AG04449 (cell line): ENCODE data around the gene IL11.

Experiments
- CTCF ChIA-PET: fragments of 350-600 bp; formaldehyde crosslinking; extraction: SDS; loops from one replicate; lab custom pipeline; 2021; ENCODE audit warnings: antibody characterized with exemption; lab: Yijun Ruan, JAX
- POLR2A ChIA-PET: fragments of 400-600, 350-600 bp; formaldehyde crosslinking; extraction: SDS; loops from one replicate; lab custom pipeline; 2020; ENCODE audit warnings: antibody characterized with exemption, inconsistent platforms; lab: Yijun Ruan, JAX
- DNase-seq: peaks from one replicate; pipeline ENCODE4 v3.0.0-alpha.2; 2010; ENCODE audit warnings: low read depth, low spot score
- H3K4me3 ChIP-seq: 2 replicates; pipeline ENCODE4 v1.5.1; 2011; ENCODE audit warnings: low read depth, mild to moderate bottlenecking, control low read depth, low read length
- TF ChIP-seq, protein P1 (sequence below): IDR thresholded peaks from one replicate; pipeline ENCODE4 v1.5.1; 2011; ENCODE audit warnings: mild to moderate bottlenecking, moderate library complexity, low read length, control low read depth, inconsistent platforms; ENCODE audit not compliant: insufficient read depth; ENCODE audit errors: missing control alignments

Gene IL11

DNA sequence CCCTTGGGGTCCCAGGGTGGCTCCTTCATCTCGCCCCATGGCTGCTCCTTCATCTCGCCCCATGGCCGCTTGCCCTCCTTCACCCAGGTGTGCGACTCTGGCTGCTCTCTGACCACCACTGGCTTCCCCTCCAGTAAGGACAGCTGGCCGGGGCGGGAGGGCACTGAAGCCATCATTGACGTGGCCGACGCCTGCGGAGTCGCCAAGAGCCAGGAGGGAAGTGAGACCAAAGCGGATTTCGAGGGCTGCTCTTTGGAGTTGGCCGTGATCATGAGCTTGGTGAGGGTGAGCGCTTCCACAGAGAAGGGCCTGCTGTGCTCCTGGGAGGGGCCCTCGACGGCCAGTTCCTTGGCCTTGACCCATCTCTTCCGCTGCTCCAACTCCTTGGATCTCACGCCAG lies 11.8 kb downstream of the IL11 start:
- no peak for DNase-seq
- H3K4me3 ChIP-seq: no peak overlapping the region
- POLR2A ChIA-PET: interaction anchor here (1.6 kb wide), 1 partner anchor 12 kb away, joined by 3 read pairs; the partner anchor contains the start of gene IL11
- CTCF ChIA-PET: interaction anchor here (0.6 kb wide), 1 partner anchor 56 kb away, joined by 3 read pairs; no protein-coding TSS in a partner anchor
- TF ChIP-seq, protein P1, sequence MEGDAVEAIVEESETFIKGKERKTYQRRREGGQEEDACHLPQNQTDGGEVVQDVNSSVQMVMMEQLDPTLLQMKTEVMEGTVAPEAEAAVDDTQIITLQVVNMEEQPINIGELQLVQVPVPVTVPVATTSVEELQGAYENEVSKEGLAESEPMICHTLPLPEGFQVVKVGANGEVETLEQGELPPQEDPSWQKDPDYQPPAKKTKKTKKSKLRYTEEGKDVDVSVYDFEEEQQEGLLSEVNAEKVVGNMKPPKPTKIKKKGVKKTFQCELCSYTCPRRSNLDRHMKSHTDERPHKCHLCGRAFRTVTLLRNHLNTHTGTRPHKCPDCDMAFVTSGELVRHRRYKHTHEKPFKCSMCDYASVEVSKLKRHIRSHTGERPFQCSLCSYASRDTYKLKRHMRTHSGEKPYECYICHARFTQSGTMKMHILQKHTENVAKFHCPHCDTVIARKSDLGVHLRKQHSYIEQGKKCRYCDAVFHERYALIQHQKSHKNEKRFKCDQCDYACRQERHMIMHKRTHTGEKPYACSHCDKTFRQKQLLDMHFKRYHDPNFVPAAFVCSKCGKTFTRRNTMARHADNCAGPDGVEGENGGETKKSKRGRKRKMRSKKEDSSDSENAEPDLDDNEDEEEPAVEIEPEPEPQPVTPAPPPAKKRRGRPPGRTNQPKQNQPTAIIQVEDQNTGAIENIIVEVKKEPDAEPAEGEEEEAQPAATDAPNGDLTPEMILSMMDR: no peak

- DNase-seq: no peak
- TF ChIP-seq, protein P1: no peak
- CTCF ChIA-PET: interaction anchor here (1.0 to 1.8 kb wide), 2 partner anchors 64 to 112 kb away, joined by 3 to 7 read pairs; no protein-coding TSS in a partner anchor
These were observed 14.9 kb downstream of the IL11 start for GRCh38 chr19:55355213-55355821.

GRCh38 chr19:55354698-55355212 lies 15.5 kb downstream of the IL11 start, which contains the start of gene COX6B2:
Gene COX6B2, minus strand, starts transcription at chr19:55354719. Its CDS starts 198 bp downstream, at chr19:55354521.
- TF ChIP-seq, protein P1: no peak
- H3K4me3 ChIP-seq: peak within 1 kb of the TSS; percentile 59
- DNase-seq: no peak
- ChIA-PET POLR2A (no interaction called here), CTCF (interaction anchor here (1.0 to 1.8 kb wide), 2 partner anchors 63 to 113 kb away, joined by 3 to 7 read pairs; no protein-coding TSS in a partner anchor)

More at GRCh38 chr19:55355213-55355821, 14.9 kb downstream of the IL11 start:
- no peak overlapping the region for H3K4me3 ChIP-seq
- POLR2A ChIA-PET: no interaction called here

DNA sequence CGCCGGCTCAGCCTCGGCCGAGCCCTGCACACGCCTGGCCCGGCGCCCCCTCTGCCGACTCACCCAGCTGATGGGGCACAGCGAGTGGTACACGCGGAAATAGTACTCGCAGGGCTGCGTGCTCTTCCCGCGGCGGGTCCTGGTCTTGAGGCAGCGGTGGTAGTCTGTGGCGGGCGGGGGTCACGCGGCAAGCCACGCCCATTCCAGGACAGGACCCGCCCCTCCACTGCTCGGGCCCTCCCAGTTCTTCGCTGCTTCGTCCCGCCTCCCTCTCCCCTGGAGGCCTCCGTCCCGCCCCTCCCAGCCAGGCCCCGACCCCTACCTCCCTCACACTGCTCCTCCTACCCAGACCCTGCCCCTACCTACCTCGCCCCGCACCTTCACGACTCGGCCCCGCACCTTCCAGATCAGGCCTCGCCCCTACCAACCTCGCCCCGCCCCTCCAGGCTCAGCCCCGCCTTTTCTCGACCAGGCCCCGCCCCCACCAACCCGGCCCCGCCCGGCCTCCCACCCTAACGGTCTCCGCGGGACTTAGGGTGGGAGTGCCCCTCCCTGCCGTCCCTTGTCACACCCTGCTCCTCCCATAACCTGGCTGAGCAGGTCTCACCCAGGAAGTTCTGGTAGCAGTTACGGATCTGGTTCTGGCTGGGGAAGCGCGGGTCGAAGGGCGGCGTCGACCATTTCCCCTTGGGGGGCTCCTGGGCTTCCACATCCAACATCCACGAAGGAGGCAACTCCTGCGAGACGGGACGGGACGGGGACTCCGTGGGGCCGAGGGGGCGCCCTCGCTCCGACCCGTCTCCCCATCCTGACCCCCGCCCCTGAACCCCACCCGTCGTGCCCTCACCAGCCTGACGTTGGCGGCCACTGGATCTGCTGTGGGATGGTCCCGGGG lies 16.2 kb downstream of the IL11 start:
- ChIA-PET CTCF (interaction anchor here (1.1 to 1.3 kb wide), 2 partner anchors 15 kb away, joined by 3 to 4 read pairs; partner anchors contain the start of gene KMT5C), POLR2A (interaction anchor here (0.5 to 1.4 kb wide), 2 partner anchors 10 to 53 kb away, joined by 3 to 4 read pairs; partner anchors contain the start of gene UBE2S)
- TF ChIP-seq, protein P1: no peak
- DNase-seq: no peak
- H3K4me3 ChIP-seq: peak overlapping the region; percentile 59

GRCh38 chr19:55353356-55353802 lies 16.9 kb downstream of the IL11 start:
- TF ChIP-seq, protein P1: no peak
- CTCF ChIA-PET: interaction anchor here (1.1 to 1.3 kb wide), 2 partner anchors 14 to 16 kb away, joined by 3 to 4 read pairs; partner anchors contain the start of gene KMT5C
- H3K4me3 ChIP-seq: peak overlapping the region; percentile 59
- no peak for DNase-seq
- POLR2A ChIA-PET: interaction anchor here (1.4 kb wide), 1 partner anchor 54 kb away, joined by 4 read pairs; the partner anchor contains the start of gene UBE2S
